SIG-M5 (cell line): Measurements from ENCODE around the gene FGF10.

ENCODE experiments used
- DNase-seq: peaks from one replicate; lab custom pipeline; 2025; lab: John Stamatoyannopoulos, UW

Gene FGF10

DNA sequence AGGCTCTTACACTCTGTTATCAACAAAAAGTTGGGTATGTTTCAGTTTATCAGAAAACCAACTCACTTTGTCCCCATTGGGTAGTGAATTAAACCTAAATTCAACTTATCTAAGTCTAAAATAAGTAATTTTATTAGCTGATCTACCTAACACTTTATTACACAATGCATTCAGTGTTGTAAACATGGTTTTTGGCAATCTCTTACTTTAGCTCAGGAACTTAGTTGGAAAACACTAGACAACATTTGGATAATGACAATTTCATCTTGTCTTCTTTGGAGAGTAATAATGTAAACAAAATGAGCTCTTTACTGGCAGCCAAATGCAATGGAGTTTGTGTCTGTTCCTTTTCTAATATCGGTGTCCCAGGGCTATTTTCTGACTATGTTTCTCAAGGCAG lies 33.0 kb downstream of the FGF10 start:
- no peak for DNase-seq

- DNase-seq: no peak
Observed at GRCh38 chr5:44345871-44346270, 43.3 kb downstream of the FGF10 start.

DNA sequence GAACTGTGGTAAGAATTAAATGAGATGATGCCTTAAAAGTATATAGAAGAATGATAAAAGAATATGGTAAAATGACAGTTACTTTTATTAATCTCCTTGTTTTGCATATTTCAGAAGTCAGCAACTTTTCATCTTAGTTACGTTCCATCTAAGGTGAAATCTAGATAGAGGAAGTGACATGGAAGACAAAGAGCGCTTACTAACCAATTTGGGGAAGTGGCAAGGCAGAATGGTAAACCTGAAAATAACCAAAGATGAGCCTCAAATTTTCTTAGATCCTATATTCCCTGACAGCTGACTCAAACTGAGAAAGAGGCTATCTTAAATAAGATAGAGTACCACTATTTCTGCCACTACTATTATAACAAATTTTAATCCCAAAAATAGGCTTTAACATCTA lies 52.5 kb downstream of the FGF10 start:
- DNase-seq: peak; percentile 11

DNA sequence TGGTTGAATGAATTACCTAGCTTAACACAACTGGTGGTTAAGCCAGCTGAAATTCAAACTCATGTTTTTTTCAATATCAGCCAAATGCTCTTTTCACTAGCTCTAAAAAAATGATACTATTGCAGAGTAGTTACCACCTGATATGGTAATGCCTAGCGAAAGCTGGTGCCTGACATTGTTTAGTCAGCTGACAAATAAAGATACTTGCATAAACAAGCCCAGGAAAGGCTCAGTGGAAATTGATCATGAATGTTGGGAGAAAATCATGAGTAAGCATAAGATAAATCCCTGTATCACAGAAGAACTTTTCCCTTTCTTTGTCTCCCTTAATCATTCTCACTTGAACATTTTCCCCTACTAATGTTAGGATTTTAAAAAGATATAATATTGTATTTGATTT lies 54.6 kb downstream of the FGF10 start:
- DNase-seq: no peak

- peak; percentile 3 for DNase-seq
Observed at GRCh38 chr5:44332285-44332971, 56.8 kb downstream of the FGF10 start.

GRCh38 chr5:44331471-44332050 lies 57.7 kb downstream of the FGF10 start:
- no peak for DNase-seq

DNA sequence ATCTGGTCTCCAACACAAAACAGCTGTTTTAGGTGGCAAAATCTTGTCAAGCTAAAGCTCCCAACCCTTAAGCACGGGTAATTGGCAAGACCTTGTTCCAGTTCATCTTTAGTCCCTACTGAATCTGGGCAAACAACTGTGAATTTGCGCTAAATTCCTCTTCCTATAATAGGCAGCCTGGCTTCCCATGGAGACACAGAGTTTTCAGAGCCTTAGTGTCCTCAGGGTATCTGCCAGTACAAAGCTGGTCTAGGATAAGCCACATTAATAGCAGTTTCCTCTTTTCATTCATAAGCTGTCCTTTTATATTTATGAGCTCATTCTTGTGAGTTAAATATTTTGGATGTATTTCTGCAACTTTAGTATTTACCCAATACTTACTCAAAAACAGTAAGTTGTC lies 59.5 kb downstream of the FGF10 start:
- DNase-seq: no peak

GRCh38 chr5:44321144-44321725 lies 68.0 kb downstream of the FGF10 start:
- no peak for DNase-seq

GRCh38 chr5:44320188-44320587 lies 69.0 kb downstream of the FGF10 start:
- no peak for DNase-seq

DNA sequence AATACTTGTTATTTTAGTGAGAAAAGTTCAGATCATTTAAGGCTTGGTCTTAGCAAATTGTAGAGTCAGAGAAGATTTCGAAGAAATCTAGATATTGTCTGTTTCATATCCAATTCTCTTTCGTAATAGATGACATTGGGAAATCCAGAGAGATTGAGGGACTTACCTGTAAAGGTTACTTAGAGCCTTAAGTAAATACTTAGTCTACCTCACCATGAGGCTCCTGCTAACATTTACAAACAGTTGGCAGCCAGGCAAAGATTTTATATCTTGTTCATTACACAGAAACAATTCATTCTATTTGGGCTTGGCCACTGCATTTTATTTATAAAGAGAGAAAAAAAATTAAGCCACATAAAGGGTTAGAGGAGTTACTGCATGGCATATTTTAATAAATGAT lies 70.3 kb downstream of the FGF10 start:
- no peak for DNase-seq

DNA sequence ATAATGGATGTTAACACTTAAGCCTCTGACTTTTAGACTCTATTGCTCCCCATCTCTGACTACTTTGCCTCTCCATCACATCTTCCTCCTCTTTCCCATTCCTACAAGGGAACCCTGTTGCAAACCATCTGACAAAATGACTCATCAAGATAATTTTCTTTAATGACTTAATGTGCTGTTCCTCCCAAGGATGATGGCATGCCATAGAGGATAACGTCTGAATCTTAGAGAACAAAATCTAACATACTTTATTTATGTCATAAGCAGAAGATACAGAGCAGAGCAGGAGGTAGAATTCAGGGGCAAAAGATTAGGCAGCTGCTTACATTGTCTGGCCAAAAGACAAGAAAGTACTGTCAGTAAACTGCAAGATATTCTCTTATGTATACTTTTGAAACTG lies 76.8 kb downstream of the FGF10 start:
- DNase-seq: no peak

DNA sequence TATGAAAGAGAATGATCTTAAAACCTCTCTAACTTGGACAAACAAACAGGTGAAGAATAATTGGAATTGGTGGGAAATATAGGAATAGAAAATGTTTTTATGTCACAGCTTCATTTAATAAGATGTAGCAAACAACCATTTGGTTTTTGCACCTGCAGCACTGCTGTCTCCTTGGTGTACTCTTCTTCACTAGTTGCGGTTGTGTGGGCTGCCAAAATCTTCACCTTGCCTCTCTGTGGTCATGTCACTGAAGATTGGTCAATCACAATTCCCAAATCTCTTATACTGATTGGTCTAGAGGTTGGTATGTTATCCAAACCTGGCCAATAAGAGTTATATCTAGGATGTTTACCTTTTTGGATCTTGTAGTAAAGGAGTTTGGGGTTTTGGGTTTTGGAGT lies 88.7 kb downstream of the FGF10 start:
- no peak for DNase-seq

GRCh38 chr5:44299394-44299793 lies 89.8 kb downstream of the FGF10 start:
- no peak for DNase-seq

DNA sequence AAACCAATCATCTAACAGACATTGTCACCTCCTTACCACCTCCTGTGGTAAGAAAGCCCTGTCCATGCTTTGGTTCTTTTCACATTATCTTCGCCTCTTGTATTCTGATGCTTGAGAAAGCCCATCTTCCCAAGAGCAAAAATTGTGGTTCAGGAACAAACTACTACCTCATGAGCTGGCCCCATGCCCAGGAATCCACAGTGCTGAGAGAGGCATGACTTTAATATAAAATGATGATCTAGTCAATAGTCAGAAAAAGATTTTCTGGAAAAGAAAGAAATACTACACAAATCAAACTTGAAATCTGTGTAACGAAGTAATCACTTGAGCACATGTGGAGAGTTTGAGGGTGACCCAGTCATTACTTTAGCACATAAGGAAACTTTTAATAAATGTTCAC lies 94.7 kb downstream of the FGF10 start:
- DNase-seq: no peak

DNA sequence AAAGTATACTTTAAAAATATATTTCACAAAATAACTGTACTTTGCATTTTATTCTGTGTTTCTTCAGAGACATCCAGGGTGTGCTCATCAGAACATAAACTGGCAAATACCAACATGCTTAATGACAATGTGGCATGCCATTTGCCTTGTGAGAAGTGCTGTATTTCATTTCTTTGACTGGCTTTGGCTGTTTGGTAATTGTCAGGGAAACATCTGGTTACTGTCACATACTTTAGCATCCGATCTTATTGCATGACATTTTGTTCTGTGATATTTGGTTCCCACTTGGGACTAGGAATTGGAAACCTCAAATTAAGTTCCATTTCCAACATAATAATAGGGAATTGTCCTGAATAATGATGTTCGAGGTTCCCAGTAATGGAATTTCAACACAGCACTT lies 96.5 kb downstream of the FGF10 start:
- no peak for DNase-seq

DNA sequence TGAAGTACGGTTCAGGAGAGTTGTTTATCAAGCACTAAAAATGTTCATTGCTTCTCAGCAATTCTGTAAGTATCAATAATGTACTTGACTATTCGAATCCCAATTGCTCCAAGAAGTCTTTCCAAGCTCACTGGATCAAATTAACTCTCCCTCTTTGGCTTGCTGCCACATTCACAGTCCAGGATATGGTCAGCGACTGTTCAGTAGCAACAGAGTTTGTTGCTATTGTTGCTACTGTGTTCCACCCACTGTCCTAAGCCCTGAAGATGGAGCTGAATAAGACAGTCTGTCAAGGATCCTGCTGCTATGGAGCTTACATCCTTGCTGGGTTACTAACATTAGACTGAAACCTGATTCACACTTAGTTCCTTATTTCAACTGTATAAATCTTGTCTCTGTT lies 110.8 kb downstream of the FGF10 start:
- DNase-seq: no peak

DNA sequence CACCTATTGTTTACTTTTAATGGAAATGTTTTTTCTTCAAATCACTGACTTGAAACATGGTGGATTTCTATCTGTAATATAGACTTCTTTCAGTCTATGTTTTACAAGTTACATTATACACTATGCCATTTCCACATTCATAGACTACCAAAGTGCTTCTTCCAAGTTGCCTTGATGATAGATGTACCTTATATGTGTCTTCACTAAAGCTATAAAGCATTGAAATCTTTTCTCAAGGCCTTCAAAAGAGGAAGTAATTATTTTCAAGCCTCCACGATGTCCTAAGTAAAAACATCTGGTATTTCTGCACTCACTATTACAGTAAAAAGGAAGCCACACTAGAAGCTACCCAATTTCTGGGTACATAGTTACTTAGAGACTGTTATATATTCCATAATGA lies 113.3 kb downstream of the FGF10 start:
- DNase-seq: no peak

- DNase-seq: no peak
Observed at GRCh38 chr5:44275329-44275728, 113.9 kb downstream of the FGF10 start.

GRCh38 chr5:44267909-44268308 lies 121.3 kb downstream of the FGF10 start:
- DNase-seq: no peak

DNA sequence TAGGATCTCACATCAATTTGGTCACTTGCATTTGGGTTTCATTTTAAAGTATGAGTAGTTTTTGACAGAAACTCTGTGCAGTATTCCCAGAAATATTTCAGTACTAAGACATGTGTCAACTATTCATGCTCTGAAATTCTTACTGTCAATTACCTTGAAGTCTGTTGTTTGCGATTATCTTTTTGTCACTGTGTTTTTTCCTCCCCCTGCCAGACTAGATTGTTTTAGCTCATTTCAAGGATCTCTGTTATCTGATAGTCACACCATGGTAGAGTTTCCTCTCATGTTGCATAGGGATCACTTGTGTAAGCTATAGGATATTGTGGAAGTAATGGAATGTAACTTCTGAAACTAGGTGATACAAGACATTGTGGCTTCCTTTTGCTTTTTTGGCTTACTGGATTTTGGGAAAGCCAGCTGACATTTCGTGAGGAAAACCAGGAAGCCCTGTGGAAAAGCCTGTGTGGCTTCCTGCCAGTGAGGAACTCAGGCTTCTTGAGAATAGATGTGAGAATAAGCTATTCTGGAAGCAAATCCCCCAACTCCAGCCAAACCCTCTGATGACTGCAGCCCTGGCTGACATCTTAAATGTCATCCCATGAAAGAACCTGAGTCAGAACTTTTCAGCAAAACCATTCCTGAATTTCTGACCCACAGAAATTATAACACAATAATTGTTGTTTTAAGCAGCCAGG lies 122.2 kb downstream of the FGF10 start:
- no peak for DNase-seq

DNA sequence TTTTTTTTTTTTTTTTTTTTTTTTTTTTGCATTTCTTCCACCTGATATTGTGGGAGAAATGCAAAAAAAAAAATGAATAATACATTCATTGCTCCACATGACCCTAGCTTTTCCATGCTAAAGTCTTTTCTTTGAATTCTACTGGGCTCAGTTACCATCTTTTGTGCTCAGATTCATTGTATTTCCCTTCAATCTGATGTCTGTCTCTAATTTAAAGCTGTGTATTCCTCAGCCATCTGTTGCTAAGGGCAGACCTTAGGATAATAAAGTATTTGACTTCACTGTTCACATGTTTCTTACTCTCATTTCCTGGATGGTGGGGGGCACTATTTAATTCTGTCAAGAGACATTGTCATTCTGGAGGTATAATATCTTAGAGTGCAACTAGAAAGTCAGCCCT lies 123.5 kb downstream of the FGF10 start:
- no peak for DNase-seq

DNA sequence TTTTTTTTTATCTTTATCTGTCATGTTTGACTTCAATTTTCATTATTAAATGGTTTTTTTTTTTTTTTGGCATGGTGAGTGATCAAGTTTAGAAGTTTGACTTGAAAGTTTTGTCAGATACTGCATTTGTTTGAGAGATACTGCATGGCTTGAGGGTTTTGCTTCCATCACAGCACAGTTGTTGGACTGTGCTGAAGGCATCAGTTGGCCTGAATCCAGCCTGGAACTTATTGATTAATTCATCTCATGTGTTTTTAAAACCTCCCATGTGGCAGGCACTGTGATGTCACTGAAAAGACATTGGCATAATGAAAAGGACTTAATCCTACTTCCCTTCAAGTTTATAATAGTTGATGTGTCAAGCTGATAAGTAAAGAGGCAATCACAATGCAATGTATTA lies 128.4 kb downstream of the FGF10 start:
- no peak for DNase-seq

- no peak for DNase-seq
Observed at GRCh38 chr5:44257653-44258365, 131.4 kb downstream of the FGF10 start.
